ENCODE results near the gene CWC15. TPM values are rescaled to one million over a fixed set of nuclear protein-coding genes. Genes with fewer than 3 reads are reported as not detected.

CWC15 gene
- total RNA-seq, 1 donor from 2014 or later, result 59.2 TPM

GRCh38 chr11:94938095-94939055, 35.0 kb downstream of the CWC15 start:
- no peak overlapping the region for H3K4me3 ChIP-seq (ENCODE audit: insufficient read depth, low read depth, low read length)
- peak; percentile 26 for FAIRE-seq
- peaks cover 32% of the 10 kb centered on the region for H3K4me1 ChIP-seq (ENCODE audit: insufficient read depth, low read length)
- Mint-ChIP-seq H3K36me3 (ENCODE audit: low read depth, unreplicated experiment) (peaks cover 2% of the 10 kb centered on the region), H3K4me1 (ENCODE audit: low read depth, unreplicated experiment) (peaks cover 12% of the 10 kb centered on the region), H3K27me3 (ENCODE audit: low read depth, unreplicated experiment) (peaks cover 9% of the 10 kb centered on the region), H3K9me3 (ENCODE audit: unreplicated experiment) (no peaks in the 10 kb centered on the region), H3K27ac (ENCODE audit: unreplicated experiment) (no peak overlapping the region), H3K4me3 (ENCODE audit: unreplicated experiment) (no peak overlapping the region)
- peak; percentile 92 for DNase-seq (ENCODE audit: low read depth)
- no peak overlapping the region for H2AFZ ChIP-seq (ENCODE audit: low read depth, low read length)
- peak overlapping the region; percentile 53 for H3K4me2 ChIP-seq (ENCODE audit: low read length)
- H3K27me3 ChIP-seq (ENCODE audit: insufficient read depth, low read length), result no peaks in the 10 kb centered on the region
- no peaks in the 10 kb centered on the region for H3K9me3 ChIP-seq (ENCODE audit: insufficient read depth, low read depth, low read length)
- H3K9ac ChIP-seq (ENCODE audit: low read length), result peak overlapping the region; percentile 38
- no peaks in the 10 kb centered on the region for H3K36me3 ChIP-seq (ENCODE audit: insufficient read depth, low read length)
- peak overlapping the region; percentile 67 for H3K27ac ChIP-seq (ENCODE audit: low read depth, low read length)
- TF ChIP-seq CTCF (IDR thresholded peaks at IDR 0.05; ENCODE audit: insufficient read depth, low read depth, low read length) (no peak), EZH2 (IDR thresholded peaks at IDR 0.05; ENCODE audit: insufficient read depth, low read length) (no peak)
- H3K79me2 ChIP-seq (ENCODE audit: insufficient read depth, low read length), result no peaks in the 10 kb centered on the region
- no peaks in the 10 kb centered on the region for H4K20me1 ChIP-seq (ENCODE audit: insufficient read depth, low read length)

- FAIRE-seq (peak; percentile 39), DNase-seq (ENCODE audit: low read depth) (no peak)
- Histone ChIP-seq H3K9me3 (ENCODE audit: insufficient read depth, low read depth, low read length) (no peaks in the 10 kb centered on the region), H3K9ac (ENCODE audit: low read length) (peak overlapping the region; percentile 67), H4K20me1 (ENCODE audit: insufficient read depth, low read length) (no peaks in the 10 kb centered on the region), H2AFZ (ENCODE audit: low read depth, low read length) (peak overlapping the region; percentile 25), H3K36me3 (ENCODE audit: insufficient read depth, low read length) (no peaks in the 10 kb centered on the region), H3K4me3 (ENCODE audit: insufficient read depth, low read depth, low read length) (no peak overlapping the region), H3K4me2 (ENCODE audit: low read length) (peak overlapping the region; percentile 71), H3K27ac (ENCODE audit: low read depth, low read length) (peak overlapping the region; percentile 93), H3K27me3 (ENCODE audit: insufficient read depth, low read length) (no peaks in the 10 kb centered on the region), H3K4me1 (ENCODE audit: insufficient read depth, low read length) (peaks cover 42% of the 10 kb centered on the region), H3K79me2 (ENCODE audit: insufficient read depth, low read length) (no peaks in the 10 kb centered on the region)
- peaks cover 7% of the 10 kb centered on the region for H3K27me3 Mint-ChIP-seq (ENCODE audit: low read depth, unreplicated experiment)
- no peak for TF ChIP-seq CTCF (IDR thresholded peaks at IDR 0.05; ENCODE audit: insufficient read depth, low read depth, low read length)
- TF ChIP-seq EZH2 (IDR thresholded peaks at IDR 0.05; ENCODE audit: insufficient read depth, low read length), result no peak
- peaks cover 17% of the 10 kb centered on the region for H3K4me1 Mint-ChIP-seq (ENCODE audit: low read depth, unreplicated experiment)
- no peak overlapping the region for H3K4me3 Mint-ChIP-seq (ENCODE audit: unreplicated experiment)
- H3K36me3 Mint-ChIP-seq (ENCODE audit: low read depth, unreplicated experiment), result no peaks in the 10 kb centered on the region
- H3K27ac Mint-ChIP-seq (ENCODE audit: unreplicated experiment), result no peak overlapping the region
- no peaks in the 10 kb centered on the region for H3K9me3 Mint-ChIP-seq (ENCODE audit: unreplicated experiment)
Observed at GRCh38 chr11:94934846-94935245, 38.5 kb downstream of the CWC15 start.

- Histone ChIP-seq H3K4me1 (ENCODE audit: insufficient read depth, low read length) (peaks cover 42% of the 10 kb centered on the region), H3K36me3 (ENCODE audit: insufficient read depth, low read length) (no peaks in the 10 kb centered on the region), H3K79me2 (ENCODE audit: insufficient read depth, low read length) (no peaks in the 10 kb centered on the region), H3K4me2 (ENCODE audit: low read length) (peak overlapping the region; percentile 71), H3K27me3 (ENCODE audit: insufficient read depth, low read length) (no peaks in the 10 kb centered on the region), H2AFZ (ENCODE audit: low read depth, low read length) (no peak overlapping the region), H4K20me1 (ENCODE audit: insufficient read depth, low read length) (no peaks in the 10 kb centered on the region), H3K27ac (ENCODE audit: low read depth, low read length) (peak overlapping the region; percentile 93), H3K4me3 (ENCODE audit: insufficient read depth, low read depth, low read length) (no peak overlapping the region), H3K9ac (ENCODE audit: low read length) (peak overlapping the region; percentile 67), H3K9me3 (ENCODE audit: insufficient read depth, low read depth, low read length) (no peaks in the 10 kb centered on the region)
- DNase-seq (ENCODE audit: low read depth) (peak; percentile 54), FAIRE-seq (no peak)
- Mint-ChIP-seq H3K4me1 (ENCODE audit: low read depth, unreplicated experiment) (peaks cover 17% of the 10 kb centered on the region), H3K27ac (ENCODE audit: unreplicated experiment) (no peak overlapping the region), H3K9me3 (ENCODE audit: unreplicated experiment) (no peaks in the 10 kb centered on the region), H3K4me3 (ENCODE audit: unreplicated experiment) (no peak overlapping the region), H3K36me3 (ENCODE audit: low read depth, unreplicated experiment) (no peaks in the 10 kb centered on the region), H3K27me3 (ENCODE audit: low read depth, unreplicated experiment) (peaks cover 7% of the 10 kb centered on the region)
- TF ChIP-seq EZH2 (IDR thresholded peaks at IDR 0.05; ENCODE audit: insufficient read depth, low read length) (no peak), CTCF (IDR thresholded peaks at IDR 0.05; ENCODE audit: insufficient read depth, low read depth, low read length) (no peak)
Observed at GRCh38 chr11:94934362-94934761, 39.0 kb downstream of the CWC15 start.

Data from astrocyte (in vitro differentiated cells and primary cell).